H1 (cell line): ENCODE results near the gene OLFML2B. TPM values are rescaled to one million over a fixed set of nuclear protein-coding genes. Genes with fewer than 3 reads are reported as not detected.

Experiments used
- BRCA1 ChIP-seq: IDR thresholded peaks from 2 replicates; pipeline ENCODE4 v1.6.1; 2012; ENCODE audit warnings: low read depth, low read length, improper control_type of control experiment
- JUN ChIP-seq: IDR thresholded peaks from 2 replicates; pipeline ENCODE4 v1.6.1; 2011; ENCODE audit warnings: low read depth, mild to moderate bottlenecking, improper control_type of control experiment, low read length
- NANOG ChIP-seq: IDR thresholded peaks from 2 replicates; pipeline ENCODE4 v1.6.1; 2011; ENCODE audit warnings: low read length, low read depth, mild to moderate bottlenecking, inconsistent platforms; ENCODE audit not compliant: insufficient read depth, poor library complexity, severe bottlenecking
- PHF8 ChIP-seq: fragments of 200-600 bp; sonication (generic); conservative IDR thresholded peaks from 2 replicates; pipeline ENCODE4 v1.7.1; 2012; ENCODE audit warnings: low read depth, mild to moderate bottlenecking, inconsistent platforms, low read length, moderate library complexity
- SAP30 ChIP-seq: fragments of 300-600 bp; sonication (generic); IDR thresholded peaks from 2 replicates; pipeline ENCODE4 v1.7.1; 2012; ENCODE audit warnings: low read length, moderate library complexity, mild to moderate bottlenecking, inconsistent platforms; ENCODE audit not compliant: insufficient read depth, insufficient replicate concordance
- polyA plus RNA-seq, 7 experiments: library from polyadenylated mRNA; depleted of rRNA in 3 of 7; stranded (reverse) in 5 of 7; unstranded in 2 of 7; fragments of >200 nt in 5 of 7; fragments of 200-250 nt in 2 of 7; gene quantifications; 1 replicate in 5 of 7; 2 replicates in 1 of 7; 4 replicates in 1 of 7; pipeline versions ENCODE4 v1.2.1 to v1.2.3, GENCODE V29; 2011 to 2013; ENCODE audit warnings: missing spikeins in 2 of 7, mixed read lengths in 2 of 7
- total RNA-seq: library from RNA; stranded (reverse); fragmentation: NEBNext Ultra II Directional; extraction: Animal tissue kit (Norgen Biotek cat#: 25700); gene quantifications from 2 replicates; pipeline ENCODE4 v1.2.1, GENCODE V29; 2021

The OLFML2B gene
- total and polyA plus RNA-seq, 2 of the 8 experiments (the other 6 are each of a cell fraction or from before 2014, with no cell fraction given), result 6.5 to 10.4 TPM

GRCh38 chr1:161993576-161993975, 30.1 kb downstream of the OLFML2B start (continued):
- TF ChIP-seq PHF8 (no peak), SAP30 (no peak), NANOG (no peak), BRCA1 (no peak), JUN (no peak)
